K562 (cell line): ENCODE data around the gene ROBO1. TPM values are rescaled to one million over a fixed set of nuclear protein-coding genes. Genes with fewer than 3 reads are reported as not detected.

ENCODE experiments used
- ATAC-seq: fragments of 200-7000 bp; cut with Tn5 transposase; 3 replicates; pipeline ENCODE4 v1.9.1; 2020; ENCODE audit warnings: moderate library complexity
- BruUV-seq: library from RNA; stranded (reverse); fragments of 400-500 nt; replicated peaks from 2 replicates; lab custom pipeline; 2021; lab: Mats Ljungman, UMichigan
- CTCF ChIA-PET: fragments of 300-600 bp; formaldehyde crosslinking; extraction: SDS; loops from one replicate; lab custom pipeline; 2021; ENCODE audit warnings: low intra/inter-chr PET ratio; lab: Yijun Ruan, JAX
- POLR2A ChIA-PET: fragments of 300-600, 350-650 bp; sonication (Branson Sonifier 250); formaldehyde crosslinking; extraction: SDS; loops from one replicate; lab custom pipeline; 2021; ENCODE audit warnings: antibody characterized with exemption, inconsistent platforms; lab: Yijun Ruan, JAX
- DNase-seq, 4 experiments: peaks; one replicate each; pipeline versions ENCODE4 v3.0.0 to v3.0.0-alpha.2; 2011 to 2018; ENCODE audit warnings: low spot score in 3 of 4, mixed read lengths in 3 of 4; ENCODE audit errors: extremely low read depth in 1 of 4
- FAIRE-seq: peaks from 2 replicates; lab custom pipeline; 2011; peaks lifted over from hg19 to GRCh38; lab: Jason Lieb, UNC
- H2AFZ ChIP-seq: 2 replicates; pipeline ENCODE4 v1.6.0; 2011; ENCODE audit warnings: low read depth, low read length, control low read depth, inconsistent platforms
- H3K27ac ChIP-seq: fragments of 200-600 bp; 3 replicates; pipeline ENCODE4 v1.8.0; 2011; ENCODE audit warnings: low read depth, mild to moderate bottlenecking, control low read depth, inconsistent platforms, low read length, moderate library complexity, mixed read lengths; ENCODE audit errors: extremely low read depth
- H3K27me3 ChIP-seq, 2 experiments: fragments of 300-600 bp in 1 of 2; 2 replicates in 1 of 2; 3 replicates in 1 of 2; pipeline versions ENCODE4 v1.6.0 to v1.8.0; 2011; ENCODE audit warnings: inconsistent platforms in 2 of 2, low read length in 2 of 2, mild to moderate bottlenecking in 1 of 2, mixed read lengths in 1 of 2, moderate library complexity in 1 of 2; ENCODE audit not compliant: control insufficient read depth in 2 of 2, insufficient read depth in 2 of 2
- H3K36me3 ChIP-seq: fragments of 300-600 bp; 3 replicates; pipeline ENCODE4 v1.8.0; 2011; ENCODE audit warnings: mild to moderate bottlenecking, low read length, inconsistent platforms; ENCODE audit not compliant: control insufficient read depth, insufficient read depth
- H3K4me1 ChIP-seq, 2 experiments: fragments of 200-600 bp in 1 of 2; replicated peaks in 1 of 2; 2 replicates in 1 of 2; 3 replicates in 1 of 2; pipeline versions ENCODE4 v1.5.1 to v1.8.0; 2011; ENCODE audit warnings: inconsistent platforms in 2 of 2, low read length in 2 of 2, mild to moderate bottlenecking in 1 of 2, mixed read lengths in 1 of 2, moderate library complexity in 1 of 2; ENCODE audit not compliant: control insufficient read depth in 2 of 2, insufficient read depth in 2 of 2
- H3K4me2 ChIP-seq: 2 replicates; pipeline ENCODE4 v1.6.1; 2011; ENCODE audit warnings: low read length, control low read depth, inconsistent platforms, mixed read lengths; ENCODE audit not compliant: insufficient read depth
- H3K4me3 ChIP-seq: fragments of 200-600 bp; sonication (generic), shearing (Covaris generic); 2 replicates; pipeline ENCODE4 v1.5.1; 2016; ENCODE audit warnings: control low read depth, inconsistent platforms
- H3K79me2 ChIP-seq: fragments of 200-600 bp; 3 replicates; pipeline ENCODE4 v1.8.0; 2011; ENCODE audit warnings: low read length, inconsistent platforms; ENCODE audit not compliant: control insufficient read depth, insufficient read depth
- H3K9ac ChIP-seq, 2 experiments: 2 replicates each; pipeline versions ENCODE4 v1.6.0 to v1.6.1; 2011; ENCODE audit warnings: low read depth in 2 of 2, low read length in 2 of 2, control low read depth in 1 of 2, inconsistent platforms in 1 of 2, mild to moderate bottlenecking in 1 of 2, mixed read lengths in 1 of 2; ENCODE audit not compliant: insufficient read depth in 1 of 2
- H3K9me1 ChIP-seq: one replicate; pipeline ENCODE4 v1.6.0; 2011; ENCODE audit warnings: inconsistent platforms, mild to moderate bottlenecking, low read length, moderate library complexity; ENCODE audit not compliant: control insufficient read depth, insufficient read depth
- H3K9me3 ChIP-seq: replicated peaks from 2 replicates; pipeline ENCODE4 v1.5.1; 2011; ENCODE audit warnings: low read depth, low read length, inconsistent platforms; ENCODE audit not compliant: control insufficient read depth, insufficient read depth
- H4K20me1 ChIP-seq: replicated peaks from 2 replicates; pipeline ENCODE4 v1.6.1; 2011; ENCODE audit warnings: low read length, inconsistent platforms, mixed read lengths; ENCODE audit not compliant: control insufficient read depth, insufficient read depth
- CEBPG ChIP-seq, 3 experiments: fragments of 200-800 bp in 1 of 3; sonication (Bioruptor generic) in 1 of 3; sonication (generic) in 1 of 3; formaldehyde crosslinking in 1 of 3; IDR thresholded peaks in 2 of 3; conservative IDR thresholded peaks in 1 of 3; 2 replicates each; pipeline versions ENCODE4 v1.6.1 to v1.8.0; 2016 to 2022; ENCODE audit warnings: missing compliant biosample characterization in 2 of 3, missing genetic modification characterization in 2 of 3, mild to moderate bottlenecking in 1 of 3, missing genetic modification reagents in 1 of 3
- CHD1 ChIP-seq: fragments of 200-600 bp; sonication (generic); IDR thresholded peaks from one replicate; pipeline ENCODE4 v1.6.1; 2012; ENCODE audit warnings: mild to moderate bottlenecking, moderate library complexity, low read length, inconsistent platforms
- CREBBP ChIP-seq: IDR thresholded peaks from one replicate; pipeline ENCODE4 v1.6.1; 2012; ENCODE audit warnings: low read depth, mild to moderate bottlenecking, control low read depth, inconsistent platforms, low read length
- DIDO1 ChIP-seq: fragments of 450-650 bp; IDR thresholded peaks from 2 replicates; pipeline ENCODE4 v1.6.1; 2016; ENCODE audit warnings: low read depth, missing biosample characterization, missing genetic modification characterization
- EZH2 ChIP-seq: IDR thresholded peaks from 2 replicates; pipeline ENCODE4 v1.6.1; 2012; ENCODE audit warnings: low read depth, mild to moderate bottlenecking, inconsistent platforms, low read length, borderline replicate concordance
- HSF4 ChIP-seq: fragments of 250-450 bp; sonication (Bioruptor Pico); IDR thresholded peaks from 2 replicates; pipeline ENCODE4 v2.1.2; 2022; ENCODE audit warnings: mild to moderate bottlenecking, moderate library complexity, borderline replicate concordance
- MEF2D ChIP-seq: conservative IDR thresholded peaks from 2 replicates; pipeline ENCODE4 v1.6.1; 2016; ENCODE audit warnings: low read depth, missing genetic modification characterization, missing compliant biosample characterization
- MXI1 ChIP-seq: IDR thresholded peaks from 2 replicates; pipeline ENCODE4 v1.6.1; 2011; ENCODE audit warnings: low read depth, mild to moderate bottlenecking, improper control_type of control experiment, low read length
- NCOA2 ChIP-seq, 2 experiments: fragments of 450-650 bp; IDR thresholded peaks; 2 replicates each; pipeline ENCODE4 v1.6.1; 2018; ENCODE audit warnings: mild to moderate bottlenecking in 2 of 2, moderate library complexity in 1 of 2; ENCODE audit not compliant: partially characterized antibody in 2 of 2
- RAD21 ChIP-seq, 2 experiments: fragments of 250-450 bp in 1 of 2; fragments of 450-650 bp in 1 of 2; sonication (Bioruptor Pico) in 1 of 2; formaldehyde crosslinking in 1 of 2; IDR thresholded peaks in 1 of 2; conservative IDR thresholded peaks in 1 of 2; 2 replicates each; pipeline versions ENCODE4 v1.4.0 to v1.8.0; 2020 to 2022; ENCODE audit warnings: mild to moderate bottlenecking in 2 of 2, moderate library complexity in 1 of 2
- ZNF175 ChIP-seq: fragments of 200-800 bp; sonication (Bioruptor generic); IDR thresholded peaks from 2 replicates; pipeline ENCODE4 v1.6.1; 2016; ENCODE audit warnings: low read depth, mild to moderate bottlenecking, missing genetic modification characterization, missing compliant biosample characterization
- ZNF41 ChIP-seq: fragments of 250-450 bp; sonication (Bioruptor Pico); conservative IDR thresholded peaks from 2 replicates; pipeline ENCODE4 v1.4.0; 2020; ENCODE audit warnings: mild to moderate bottlenecking
- ZZZ3 ChIP-seq: fragments of 450-650 bp; IDR thresholded peaks from 2 replicates; pipeline ENCODE4 v1.6.1; 2016; ENCODE audit warnings: antibody characterized with exemption, mild to moderate bottlenecking, moderate library complexity
- WGBS: fragments of 100-300 bp; shearing (Covaris generic); methylation state at CpG from one replicate; pipeline ENCODE4 v1.1.6; 2016; ENCODE audit warnings: low coverage, mixed read lengths; ENCODE audit not compliant: insufficient coverage; ENCODE audit errors: missing lambda C conversion rate; 5-methylcytosine and 5-hydroxymethylcytosine counted together
- in situ Hi-C: fragments of 300-500 bp; cut with MboI; formaldehyde crosslinking; loops from 4 replicates; pipeline ENCODE4 v1.15.0; 2018; ENCODE audit warnings: inconsistent platforms, mixed read lengths
- intact Hi-C: fragments of 100-400 bp; cut with micrococcal nuclease; formaldehyde crosslinking; loops from 2 replicates; pipeline ENCODE4 v1.14.2; 2022
- polyA plus RNA-seq, 8 experiments: library from polyadenylated mRNA; depleted of rRNA in 4 of 8; stranded (reverse) in 5 of 8; unstranded in 3 of 8; fragments of >200 nt; fragmentation: Nextera tagmentation in 2 of 8; fragmentation: Illumina TruSeq in 1 of 8; extraction: Ambion mirVana in 2 of 8; extraction: Trizol in 1 of 8; gene quantifications; 2 replicates each; pipeline versions ENCODE4 v1.2.1 to v1.2.3, GENCODE V29; 2011 to 2014; ENCODE audit warnings: inconsistent platforms in 1 of 8, missing spikeins in 1 of 8
- total RNA-seq, 7 experiments: library from RNA; depleted of rRNA in 6 of 7; stranded (reverse); fragments of >200 nt in 6 of 7; fragmentation: Illumina TruSeq in 2 of 7; extraction: Trizol in 2 of 7; gene quantifications; 2 replicates each; pipeline versions ENCODE4 v1.2.1 to v1.2.3, GENCODE V29; 2011 to 2021; ENCODE audit warnings: low replicate concordance in 1 of 7
- TF ChIP-seq, protein P1 (sequence below), 3 experiments: IDR thresholded peaks in 2 of 3; conservative IDR thresholded peaks in 1 of 3; 2 replicates each; pipeline ENCODE4 v1.5.1; 2011 to 2012; ENCODE audit warnings: low read length in 3 of 3, mild to moderate bottlenecking in 3 of 3, control low read depth in 2 of 3, improper control_type of control experiment in 1 of 3, inconsistent platforms in 1 of 3, low read depth in 1 of 3, mixed read lengths in 1 of 3, moderate library complexity in 1 of 3; ENCODE audit not compliant: insufficient read depth in 2 of 3
- TF ChIP-seq, protein P2 (sequence below), 2 experiments: IDR thresholded peaks in 1 of 2; conservative IDR thresholded peaks in 1 of 2; 2 replicates each; pipeline ENCODE4 v1.6.1; 2016; ENCODE audit warnings: low read depth in 2 of 2, mild to moderate bottlenecking in 1 of 2, missing compliant biosample characterization in 1 of 2, missing genetic modification characterization in 1 of 2, moderate library complexity in 1 of 2

The ROBO1 gene
- total and polyA plus RNA-seq, 9 of the 15 experiments (the other 6 are each of a cell fraction or from before 2014, with no cell fraction given) = 0.01 to 0.53 (median 0.17) TPM; not detected in 5

GRCh38 chr3:79361748-79362378 lies 405.9 kb downstream of the ROBO1 start:
- Histone ChIP-seq H3K27ac (no peak overlapping the region), H4K20me1 (no peaks in the 10 kb centered on the region), H3K4me3 (no peak overlapping the region), H3K79me2 (no peaks in the 10 kb centered on the region), H3K4me2 (no peak overlapping the region), H3K27me3 (no peaks in the 10 kb centered on the region), H3K9ac (no peak overlapping the region), H2AFZ (no peak overlapping the region), H3K9me1 (no peaks in the 10 kb centered on the region), H3K9me3 (no peaks in the 10 kb centered on the region), H3K4me1 (no peaks in the 10 kb centered on the region), H3K36me3 (no peaks in the 10 kb centered on the region)
- ChIA-PET CTCF (interaction anchor here (0.6 kb wide), 1 partner anchor 24 kb away, joined by 3 read pairs; no protein-coding TSS in a partner anchor), POLR2A (no interaction called here)
- ATAC-seq (no peak), DNase-seq (peak in 2 of 4 experiments; percentile 8 to 14), FAIRE-seq (no peak)
- no TSS peak for BruUV-seq
- WGBS = 0% methylated on average over 7 of the region's 7 CpGs
- no peak for TF ChIP-seq ZNF41 (CRISPR knock-in tag)
- TF ChIP-seq MEF2D (tag) = no peak
- TF ChIP-seq, protein P1, sequence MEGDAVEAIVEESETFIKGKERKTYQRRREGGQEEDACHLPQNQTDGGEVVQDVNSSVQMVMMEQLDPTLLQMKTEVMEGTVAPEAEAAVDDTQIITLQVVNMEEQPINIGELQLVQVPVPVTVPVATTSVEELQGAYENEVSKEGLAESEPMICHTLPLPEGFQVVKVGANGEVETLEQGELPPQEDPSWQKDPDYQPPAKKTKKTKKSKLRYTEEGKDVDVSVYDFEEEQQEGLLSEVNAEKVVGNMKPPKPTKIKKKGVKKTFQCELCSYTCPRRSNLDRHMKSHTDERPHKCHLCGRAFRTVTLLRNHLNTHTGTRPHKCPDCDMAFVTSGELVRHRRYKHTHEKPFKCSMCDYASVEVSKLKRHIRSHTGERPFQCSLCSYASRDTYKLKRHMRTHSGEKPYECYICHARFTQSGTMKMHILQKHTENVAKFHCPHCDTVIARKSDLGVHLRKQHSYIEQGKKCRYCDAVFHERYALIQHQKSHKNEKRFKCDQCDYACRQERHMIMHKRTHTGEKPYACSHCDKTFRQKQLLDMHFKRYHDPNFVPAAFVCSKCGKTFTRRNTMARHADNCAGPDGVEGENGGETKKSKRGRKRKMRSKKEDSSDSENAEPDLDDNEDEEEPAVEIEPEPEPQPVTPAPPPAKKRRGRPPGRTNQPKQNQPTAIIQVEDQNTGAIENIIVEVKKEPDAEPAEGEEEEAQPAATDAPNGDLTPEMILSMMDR (IDR thresholded peaks at IDR 0.05 in 2 of 3, conservative IDR thresholded peaks at IDR 0.05 in 1 of 3; ENCODE audit: insufficient read depth in 2 of 3, low read depth in 1 of 3, low read length in 3 of 3) = peak in 2 of 3 experiments; percentile 12 to 38; a peak in 2 of 6 replicates
- no peak for TF ChIP-seq HSF4 (CRISPR knock-in tag)
- peak in 1 of 2 experiments; percentile 31; a peak in 2 of 4 replicates for TF ChIP-seq RAD21 (CRISPR knock-in tag; conservative IDR thresholded peaks at IDR 0.05 in 1 of 2, IDR thresholded peaks at IDR 0.05 in 1 of 2)
- TF ChIP-seq MXI1 = no peak
- no peak for TF ChIP-seq CREBBP
- no peak for TF ChIP-seq ZNF175 (CRISPR knock-in tag)
- no peak for TF ChIP-seq DIDO1 (tag)
- TF ChIP-seq CHD1 = no peak
- no peak for TF ChIP-seq NCOA2 (IDR thresholded peaks at IDR 0.05; ENCODE audit: partially characterized antibody in 2 of 2)
- TF ChIP-seq ZZZ3 = no peak
- TF ChIP-seq CEBPG (CRISPR knock-in tag; IDR thresholded peaks at IDR 0.05) = no peak
- no peak for TF ChIP-seq CEBPG (tag; conservative IDR thresholded peaks at IDR 0.05 in 1 of 2, IDR thresholded peaks at IDR 0.05 in 1 of 2)
- no peak for TF ChIP-seq EZH2
- TF ChIP-seq, protein P2, sequence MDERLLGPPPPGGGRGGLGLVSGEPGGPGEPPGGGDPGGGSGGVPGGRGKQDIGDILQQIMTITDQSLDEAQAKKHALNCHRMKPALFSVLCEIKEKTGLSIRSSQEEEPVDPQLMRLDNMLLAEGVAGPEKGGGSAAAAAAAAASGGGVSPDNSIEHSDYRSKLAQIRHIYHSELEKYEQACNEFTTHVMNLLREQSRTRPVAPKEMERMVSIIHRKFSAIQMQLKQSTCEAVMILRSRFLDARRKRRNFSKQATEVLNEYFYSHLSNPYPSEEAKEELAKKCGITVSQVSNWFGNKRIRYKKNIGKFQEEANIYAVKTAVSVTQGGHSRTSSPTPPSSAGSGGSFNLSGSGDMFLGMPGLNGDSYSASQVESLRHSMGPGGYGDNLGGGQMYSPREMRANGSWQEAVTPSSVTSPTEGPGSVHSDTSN (CRISPR knock-in tag; IDR thresholded peaks at IDR 0.05; ENCODE audit: low read depth) = no peak
- TF ChIP-seq, protein P2 (tag; conservative IDR thresholded peaks at IDR 0.05; ENCODE audit: low read depth) = no peak
- intact Hi-C loops (loop anchor here (5.0 kb wide), 1 partner anchor 705 kb away; no protein-coding TSS in a partner anchor), in situ Hi-C loops (no loop called here)
